NCI-H1105 (cell line): ENCODE data around the gene HPCA.

ENCODE experiments used
- DNase-seq: peaks from one replicate; lab custom pipeline; 2025; lab: John Stamatoyannopoulos, UW

The HPCA gene

DNA sequence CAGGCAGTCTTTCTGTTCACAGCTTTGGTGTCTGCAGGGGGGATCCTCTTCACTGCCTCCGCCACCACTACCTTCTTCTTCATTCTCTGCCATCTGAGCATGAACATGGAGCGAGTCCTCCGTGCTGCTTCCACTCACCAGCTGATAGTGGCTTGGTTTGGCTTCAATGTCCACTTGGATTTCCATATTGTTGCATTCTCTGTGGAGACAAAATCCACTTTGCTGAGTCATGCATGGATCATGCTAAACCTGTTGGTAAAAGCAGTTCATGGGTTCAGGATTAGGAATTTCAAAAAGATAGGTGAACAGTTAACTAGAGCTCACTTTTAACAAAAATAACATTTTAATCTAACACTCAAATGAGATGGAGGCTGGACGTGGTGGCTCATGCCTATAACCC, 50.8 kb downstream of the HPCA start:
- no peak for DNase-seq

DNA sequence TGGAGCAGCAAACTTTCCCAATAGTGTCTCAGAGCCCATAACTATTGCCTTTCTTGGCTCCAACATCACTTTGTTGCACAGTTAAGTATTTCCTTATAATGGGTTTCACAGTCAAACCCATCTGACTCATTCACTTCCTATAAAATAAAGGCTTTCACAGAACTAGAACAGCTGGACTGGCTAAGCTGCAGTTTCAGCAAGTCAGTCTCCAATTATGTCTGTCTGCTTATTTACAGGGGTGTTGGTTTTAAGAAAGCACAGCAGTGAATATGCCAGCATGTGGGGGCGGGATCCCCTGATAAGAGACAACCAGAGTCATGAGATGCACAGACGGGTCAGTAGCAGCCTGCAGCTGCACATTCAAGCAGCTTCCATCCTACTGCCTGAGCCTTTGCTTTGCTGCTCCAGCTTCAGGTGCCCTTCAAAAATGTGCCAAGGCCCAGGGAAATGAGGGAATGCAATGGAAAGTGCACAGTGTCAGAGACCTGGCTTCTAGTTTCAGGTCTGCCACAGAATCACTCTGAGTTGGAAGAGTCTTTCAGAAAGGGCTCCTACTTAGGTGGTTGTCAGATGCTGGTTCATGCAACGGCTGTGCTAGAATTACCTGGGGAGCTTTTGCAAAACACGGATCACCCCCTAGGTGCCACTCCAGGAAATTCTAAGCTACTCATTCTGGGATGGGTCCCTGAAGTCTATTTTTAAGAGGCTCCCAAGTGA, 53.5 kb downstream of the HPCA start:
- DNase-seq: no peak

GRCh38 chr1:32944180-32944579, 57.9 kb downstream of the HPCA start:
- DNase-seq: no peak
